Body of pancreas (tissue), 4 donors: ENCODE results near the gene PRM2. TPM values are rescaled to one million over a fixed set of nuclear protein-coding genes. Genes with fewer than 3 reads are reported as not detected.

Experiments
- ATAC-seq: fragments of 150-250 bp; one replicate; pipeline ENCODE4 v1.9.1; 2016
- DNase-seq, 4 donors: peaks; one replicate each; pipeline ENCODE4 v3.0.0-alpha.2; 2019
- H3K27ac ChIP-seq, 4 donors: fragments of 200-600 bp; sonication (generic); 1 replicate in 3 of 4; 2 replicates in 1 of 4; pipeline versions ENCODE4 v1.5.1 to v1.6.1; 2016 to 2019; ENCODE audit warnings: mild to moderate bottlenecking in 1 of 4, mixed read lengths in 1 of 4, moderate library complexity in 1 of 4
- H3K27me3 ChIP-seq, 2 donors: fragments of 200-600 bp; sonication (generic); one replicate each; pipeline ENCODE4 v1.6.0; 2016; ENCODE audit warnings: mild to moderate bottlenecking in 1 of 2
- H3K36me3 ChIP-seq, 2 donors: fragments of 200-600 bp; sonication (generic); replicated peaks in 1 of 2; 2 replicates each; pipeline ENCODE4 v1.5.1; 2016; ENCODE audit warnings: low read depth in 2 of 2; ENCODE audit not compliant: insufficient read depth in 1 of 2
- H3K4me1 ChIP-seq: fragments of 200-600 bp; sonication (generic); one replicate; pipeline ENCODE4 v1.6.0; 2016
- H3K4me3 ChIP-seq, 2 donors: fragments of 200-600 bp; sonication (generic); 1 replicate in 1 of 2; 2 replicates in 1 of 2; pipeline ENCODE4 v1.5.1; 2016 to 2019
- H3K9me3 ChIP-seq, 3 donors: fragments of 200-600 bp; sonication (generic); 1 replicate in 2 of 3; 2 replicates in 1 of 3; pipeline ENCODE4 v1.5.1; 2016
- CTCF ChIP-seq, 7 experiments: fragments of 450-650 bp in 4 of 7; fragments of 200-600 bp in 3 of 7; sonication (generic) in 3 of 7; IDR thresholded peaks; one replicate each; pipeline ENCODE4 v1.5.1; 2016 to 2019; ENCODE audit warnings: antibody characterized with exemption in 7 of 7
- POLR2A ChIP-seq, 3 donors: fragments of 450-650 bp; IDR thresholded peaks; one replicate each; pipeline ENCODE4 v1.6.1; 2016; ENCODE audit warnings: antibody characterized with exemption in 3 of 3, mild to moderate bottlenecking in 2 of 3
- WGBS, 2 donors: methylation state at CpG; one replicate each; pipeline ENCODE4 v1.1.5; 2017; 5-methylcytosine and 5-hydroxymethylcytosine counted together
- intact Hi-C: fragments of 100-400 bp; cut with DNase I; formaldehyde crosslinking; loops from one replicate; pipeline ENCODE4 v1.15.1; 2023
- total RNA-seq, 2 donors: library from RNA; depleted of rRNA; stranded (reverse); fragments of >200 nt; gene quantifications; one replicate each; pipeline ENCODE4 v1.1.0, GENCODE V29; 2016

PRM2 gene
- total RNA-seq, 2 donors from 2014 or later = not detected

GRCh38 chr16:11240636-11241473 lies 35.4 kb downstream of the PRM2 start:
- intact Hi-C loops = no loop called here
- 76 to 78% methylated on average over 8 to 10 of the region's 10 CpGs for WGBS, 2 donors
- ATAC-seq (no peak), DNase-seq (no peak)
- no peak for TF ChIP-seq POLR2A (IDR thresholded peaks at IDR 0.05)
- TF ChIP-seq CTCF (IDR thresholded peaks at IDR 0.05) = no peak
- Histone ChIP-seq H3K4me3 (no peak overlapping the region), H3K4me1 (peaks cover 4% of the 10 kb centered on the region), H3K27ac (no peak overlapping the region), H3K27me3 (no peaks in the 10 kb centered on the region), H3K9me3 (no peaks in the 10 kb centered on the region), H3K36me3 (no peaks in the 10 kb centered on the region)

GRCh38 chr16:11239644-11240632 lies 36.3 kb downstream of the PRM2 start:
- intact Hi-C loops = no loop called here
- no peak overlapping the region for H3K27ac ChIP-seq
- peaks cover 12% of the 10 kb centered on the region for H3K4me1 ChIP-seq
- H3K9me3 ChIP-seq = no peaks in the 10 kb centered on the region
- H3K36me3 ChIP-seq = no peaks in the 10 kb centered on the region
- DNase-seq = no peak
- 73 to 84% methylated on average over 10 of the region's 10 CpGs for WGBS, 2 donors
- ATAC-seq = no peak
- no peak for TF ChIP-seq POLR2A (IDR thresholded peaks at IDR 0.05)
- TF ChIP-seq CTCF (IDR thresholded peaks at IDR 0.05) = no peak
- H3K27me3 ChIP-seq = no peaks in the 10 kb centered on the region
- no peak overlapping the region for H3K4me3 ChIP-seq

- Histone ChIP-seq H3K27ac (no peak overlapping the region), H3K9me3 (no peaks in the 10 kb centered on the region), H3K4me1 (peaks cover 12% of the 10 kb centered on the region), H3K36me3 (no peaks in the 10 kb centered on the region), H3K27me3 (no peaks in the 10 kb centered on the region), H3K4me3 (no peak overlapping the region)
- no peak for ATAC-seq
- WGBS, 2 donors = 93% methylated on average over 12 to 15 of the region's 15 CpGs
- TF ChIP-seq POLR2A (IDR thresholded peaks at IDR 0.05) (no peak), CTCF (IDR thresholded peaks at IDR 0.05) (no peak)
- DNase-seq = no peak
- intact Hi-C loops = no loop called here
Measured at GRCh38 chr16:11238272-11239202, 37.7 kb downstream of the PRM2 start.

- H3K4me3 ChIP-seq = no peak overlapping the region
- H3K36me3 ChIP-seq = no peaks in the 10 kb centered on the region
- no peaks in the 10 kb centered on the region for H3K27me3 ChIP-seq
- H3K27ac ChIP-seq = no peak overlapping the region
- ATAC-seq (no peak), DNase-seq (peak in 1 of 4 donors; percentile 39)
- TF ChIP-seq CTCF (IDR thresholded peaks at IDR 0.05) (no peak), POLR2A (IDR thresholded peaks at IDR 0.05) (no peak)
- H3K4me1 ChIP-seq = peaks cover 9% of the 10 kb centered on the region
- no peaks in the 10 kb centered on the region for H3K9me3 ChIP-seq
- 69 to 75% methylated on average over 7 to 10 of the region's 10 CpGs for WGBS, 2 donors
- intact Hi-C loops = no loop called here
Measured at GRCh38 chr16:11236461-11237254, 39.6 kb downstream of the PRM2 start.
